ENCODE measurements around the gene MEF2C.

DNA sequence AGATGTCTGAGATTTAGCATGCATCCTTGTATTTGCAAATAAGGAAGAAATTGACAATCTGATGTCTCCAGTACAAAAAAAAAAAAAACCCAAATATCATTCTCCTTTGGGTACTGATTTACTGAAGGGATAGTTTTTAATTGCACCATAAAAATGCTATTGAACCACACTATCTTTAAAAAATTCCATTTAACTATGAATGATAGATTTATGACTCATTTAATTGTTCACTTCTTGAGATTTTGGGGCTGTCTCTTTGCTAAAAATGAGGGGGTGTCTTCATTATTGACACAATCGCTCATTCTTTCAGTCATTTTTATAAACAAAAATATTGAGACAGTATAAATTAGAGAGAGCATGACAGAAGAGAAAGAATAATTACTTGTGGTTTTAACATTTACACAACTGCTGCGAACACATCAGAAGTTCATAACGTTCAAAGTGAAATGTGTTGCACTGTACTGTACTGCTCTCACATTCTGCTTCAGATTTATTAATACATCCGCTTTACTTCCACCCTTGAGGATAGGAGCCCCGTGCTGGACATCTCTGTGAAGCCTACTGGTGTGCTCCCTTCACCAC is 142.3 kb downstream of the MEF2C start:
- TF ChIP-seq EZH2 (IDR thresholded peaks at IDR 0.05) (no peak), POLR2AphosphoS5 (IDR thresholded peaks at IDR 0.05; ENCODE audit: borderline replicate concordance, low read depth, low read length) (no peak)
